ENCODE measurements around the gene OR10A7.

DNA sequence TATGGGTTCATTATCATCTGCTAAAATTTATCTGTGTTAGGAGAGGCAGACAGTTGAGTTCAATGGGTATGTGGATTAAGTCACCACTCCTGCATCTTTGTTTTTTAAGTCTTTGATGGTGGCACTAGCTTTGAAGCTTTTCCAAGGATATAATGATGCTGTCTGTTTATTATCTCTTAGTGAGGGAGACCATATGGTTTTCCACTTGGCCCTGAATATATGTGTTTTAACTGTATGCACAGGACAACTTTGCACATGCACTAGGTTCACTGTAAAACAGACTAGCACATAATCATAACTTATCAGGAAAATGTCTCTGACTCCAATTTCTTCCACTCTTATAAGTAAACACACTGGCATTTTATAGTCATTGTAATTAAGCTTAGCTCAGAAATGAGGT, 32.5 kb downstream of the OR10A7 start:
- TF ChIP-seq CTBP1 (IDR thresholded peaks at IDR 0.05; ENCODE audit: borderline replicate concordance) = no peak
- TF ChIP-seq PKNOX1 (IDR thresholded peaks at IDR 0.05) = no peak
- TF ChIP-seq SP1 (IDR thresholded peaks at IDR 0.05) = no peak
- TF ChIP-seq FOXM1 (IDR thresholded peaks at IDR 0.05; ENCODE audit: borderline replicate concordance) = no peak
- no peak for TF ChIP-seq ARNT (IDR thresholded peaks at IDR 0.05)
- no peak for TF ChIP-seq TARDBP (IDR thresholded peaks at IDR 0.05)
- no peak for TF ChIP-seq ELF4 (IDR thresholded peaks at IDR 0.05)
- no peak for TF ChIP-seq LEF1 (IDR thresholded peaks at IDR 0.05; ENCODE audit: borderline replicate concordance)
- TF ChIP-seq FOXA1 (IDR thresholded peaks at IDR 0.05) = no peak
- no peak for TF ChIP-seq FOXK2 (IDR thresholded peaks at IDR 0.05)
- TF ChIP-seq HDGF (IDR thresholded peaks at IDR 0.05; ENCODE audit: borderline replicate concordance) = no peak
- no peak for TF ChIP-seq SUZ12 (IDR thresholded peaks at IDR 0.05)

Measured in HEK293T (cell line).